ENCODE results near the gene AUTS2. TPM values are rescaled to one million over a fixed set of nuclear protein-coding genes. Genes with fewer than 3 reads are reported as not detected.

The AUTS2 gene
- total and polyA plus RNA-seq, 9 of the 15 experiments (the other 6 are each of a cell fraction or from before 2014, with no cell fraction given) = 0.58 TPM; not detected in 8

- intact Hi-C loops (cut with micrococcal nuclease) = no loop called here
- Histone ChIP-seq H4K20me1 (replicated peaks; ENCODE audit: control insufficient read depth, insufficient read depth, low read length) (no peaks in the 10 kb centered on the region), H3K4me2 (ENCODE audit: insufficient read depth, low read length) (no peak overlapping the region), H3K9me3 (replicated peaks; ENCODE audit: control insufficient read depth, insufficient read depth, low read depth, low read length) (no peaks in the 10 kb centered on the region), H3K9ac (ENCODE audit: insufficient read depth in 1 of 2, low read depth in 2 of 2, low read length in 2 of 2) (no peak overlapping the region), H3K27ac (ENCODE audit: extremely low read depth, low read depth, low read length) (no peak overlapping the region), H3K79me2 (ENCODE audit: control insufficient read depth, insufficient read depth, low read length) (no peaks in the 10 kb centered on the region), H3K4me3 (no peak overlapping the region), H2AFZ (ENCODE audit: low read depth, low read length) (no peak overlapping the region), H3K36me3 (ENCODE audit: control insufficient read depth, insufficient read depth, low read length) (no peaks in the 10 kb centered on the region), H3K27me3 (ENCODE audit: control insufficient read depth in 2 of 2, insufficient read depth in 2 of 2, low read length in 2 of 2) (no peaks in the 10 kb centered on the region; a peak in 1 of 5 replicates), H3K9me1 (ENCODE audit: control insufficient read depth, insufficient read depth, low read length) (no peaks in the 10 kb centered on the region), H3K4me1 (replicated peaks in 1 of 2; ENCODE audit: control insufficient read depth in 2 of 2, insufficient read depth in 2 of 2, low read length in 2 of 2) (no peaks in the 10 kb centered on the region)
- TF ChIP-seq STAT5A (IDR thresholded peaks at IDR 0.05; ENCODE audit: borderline replicate concordance, low read length) (no peak), VEZF1 (CRISPR knock-in tag; IDR thresholded peaks at IDR 0.05) (no peak), MAZ (CRISPR knock-in tag; conservative IDR thresholded peaks at IDR 0.05 in 1 of 2, IDR thresholded peaks at IDR 0.05 in 1 of 2) (no peak), MEF2D (tag; conservative IDR thresholded peaks at IDR 0.05; ENCODE audit: low read depth) (no peak), ZKSCAN3 (CRISPR knock-in tag; IDR thresholded peaks at IDR 0.05) (no peak), PREB (CRISPR knock-in tag; IDR thresholded peaks at IDR 0.05) (no peak), NFRKB (IDR thresholded peaks at IDR 0.05; ENCODE audit: low read depth) (no peak)
- DNase-seq (ENCODE audit: extremely low read depth in 1 of 4, low spot score in 3 of 4) (no peak), FAIRE-seq (no peak), ATAC-seq (no peak)
- WGBS (ENCODE audit: insufficient coverage, low coverage, missing lambda C conversion rate) = 0% methylated on average over 6 of the region's 6 CpGs
- no TSS peak for BruUV-seq (replicated peaks)
- POLR2A ChIA-PET = no interaction called here
- CTCF ChIA-PET (ENCODE audit: low intra/inter-chr PET ratio) = no interaction called here
- in situ Hi-C loops (cut with MboI) = no loop called here
Measured at GRCh38 chr7:69912141-69912540, 313.9 kb downstream of the AUTS2 start.
